Activated T-cell treated with anti-CD3 and anti-CD28 coated beads, Interleukin-2, amount 50 U/mL, for 4 hours (primary cell): ENCODE data around the gene RNMT. TPM values are rescaled to one million over a fixed set of nuclear protein-coding genes. Genes with fewer than 3 reads are reported as not detected.
"Not testable (repeated sequence)": the region's sequence is repeated elsewhere in the genome, so short reads cannot be mapped to it uniquely, and the experiment has no call there.

Experiments
- ATAC-seq, 2 donors: fragments of 200-7000 bp; cut with Tn5 transposase; one replicate each; pipeline ENCODE4 v1.10.0; 2021
- DNase-seq: peaks from one replicate; pipeline ENCODE4 v3.0.0-alpha.2; 2020
- H3K27me3 Mint-ChIP-seq: one replicate; pipeline ENCODE4 v1.8.0; 2021; ENCODE audit warnings: low read depth, mixed read lengths
- H3K36me3 Mint-ChIP-seq: one replicate; pipeline ENCODE4 v1.8.0; 2022; ENCODE audit warnings: mixed read lengths; ENCODE audit not compliant: insufficient read depth
- H3K4me1 Mint-ChIP-seq: one replicate; pipeline ENCODE4 v1.8.0; 2021; ENCODE audit warnings: low read depth, mixed read lengths
- H3K4me3 Mint-ChIP-seq: one replicate; pipeline ENCODE4 v1.8.0; 2021; ENCODE audit warnings: mild to moderate bottlenecking, moderate library complexity, mixed read lengths
- H3K9me3 Mint-ChIP-seq: one replicate; pipeline ENCODE4 v1.8.0; 2021; ENCODE audit warnings: mixed read lengths
- total RNA-seq, 3 donors: library from RNA; stranded (reverse); gene quantifications; one replicate each; pipeline ENCODE4 v1.2.1, GENCODE V29; 2021

RNMT gene
- total RNA-seq, 3 donors from 2014 or later, result 58.6 to 68.2 (median 58.8) TPM

GRCh38 chr18:13715330-13715729, 11.1 kb upstream of the RNMT start:
- peaks cover 19% of the 10 kb centered on the region for H3K4me1 Mint-ChIP-seq
- no peak overlapping the region for H3K4me3 Mint-ChIP-seq
- H3K36me3 Mint-ChIP-seq, result peaks cover 15% of the 10 kb centered on the region
- peaks cover 4% of the 10 kb centered on the region for H3K9me3 Mint-ChIP-seq
- ATAC-seq, result no peak
- H3K27me3 Mint-ChIP-seq, result no peaks in the 10 kb centered on the region
- DNase-seq, result no peak

- peaks cover 11% of the 10 kb centered on the region for H3K36me3 Mint-ChIP-seq
- no peak overlapping the region for H3K4me3 Mint-ChIP-seq
- no peak for DNase-seq
- no peaks in the 10 kb centered on the region for H3K9me3 Mint-ChIP-seq
- no peaks in the 10 kb centered on the region for H3K27me3 Mint-ChIP-seq
- no peak for ATAC-seq
- peaks cover 13% of the 10 kb centered on the region for H3K4me1 Mint-ChIP-seq
These were observed 9.6 kb upstream of the RNMT start for GRCh38 chr18:13716916-13717315.

- ATAC-seq (no peak), DNase-seq (no peak)
- no peak overlapping the region for H3K4me3 Mint-ChIP-seq
- H3K27me3 Mint-ChIP-seq, result no peaks in the 10 kb centered on the region
- no peaks in the 10 kb centered on the region for H3K9me3 Mint-ChIP-seq
- H3K36me3 Mint-ChIP-seq, result peaks cover 11% of the 10 kb centered on the region
- H3K4me1 Mint-ChIP-seq, result peaks cover 14% of the 10 kb centered on the region
These were observed 6.3 kb upstream of the RNMT start for GRCh38 chr18:13720123-13720522.

- H3K27me3 Mint-ChIP-seq, result no peaks in the 10 kb centered on the region
- peaks cover 20% of the 10 kb centered on the region for H3K4me1 Mint-ChIP-seq
- H3K9me3 Mint-ChIP-seq, result no peaks in the 10 kb centered on the region
- H3K36me3 Mint-ChIP-seq, result peaks cover 11% of the 10 kb centered on the region
- H3K4me3 Mint-ChIP-seq, result no peak overlapping the region
- DNase-seq, result no peak
- ATAC-seq, result no peak
These were observed 5.6 kb upstream of the RNMT start for GRCh38 chr18:13720847-13721246.

GRCh38 chr18:13725566-13726231, 774 bp upstream of the RNMT start:
- peak overlapping the region; percentile 92 for H3K4me3 Mint-ChIP-seq
- no peaks in the 10 kb centered on the region for H3K27me3 Mint-ChIP-seq
- ATAC-seq, result no peak
- H3K9me3 Mint-ChIP-seq, result no peaks in the 10 kb centered on the region
- H3K4me1 Mint-ChIP-seq, result peaks cover 47% of the 10 kb centered on the region
- DNase-seq, result peak; percentile 9
- peaks cover 6% of the 10 kb centered on the region for H3K36me3 Mint-ChIP-seq

- peak overlapping the region; percentile 92 for H3K4me3 Mint-ChIP-seq
- H3K36me3 Mint-ChIP-seq, result peaks cover 6% of the 10 kb centered on the region
- H3K4me1 Mint-ChIP-seq, result peaks cover 55% of the 10 kb centered on the region
- H3K27me3 Mint-ChIP-seq, result no peaks in the 10 kb centered on the region
- H3K9me3 Mint-ChIP-seq, result no peaks in the 10 kb centered on the region
- DNase-seq, result peak; percentile 9
- peak; percentile 31 to 32 for ATAC-seq
These were observed 479 bp downstream of the RNMT start for GRCh38 chr18:13726972-13727331.

DNA sequence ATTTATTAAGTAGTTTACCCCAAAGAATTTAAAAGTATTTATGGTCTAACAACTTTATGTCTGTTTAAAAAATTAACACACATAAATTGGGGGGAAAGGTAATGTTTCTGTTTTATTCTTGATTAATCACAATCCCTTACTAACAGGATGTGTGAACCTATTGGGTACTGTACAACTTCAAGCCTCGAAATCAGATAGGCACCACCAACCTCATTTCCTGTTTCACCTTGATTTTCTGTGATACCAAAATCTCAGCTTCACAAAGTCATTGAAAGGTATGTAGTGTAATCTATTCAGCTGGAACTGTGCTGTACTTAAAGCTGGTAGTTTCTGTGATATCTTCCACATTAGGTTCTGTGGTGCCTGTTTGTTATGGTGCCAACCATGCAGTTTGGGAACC, 4.0 kb downstream of the RNMT start:
- H3K4me1 Mint-ChIP-seq, result peaks cover 43% of the 10 kb centered on the region

GRCh38 chr18:13735681-13736080, 9.2 kb downstream of the RNMT start:
- DNase-seq (no peak), ATAC-seq (no peak)
- Mint-ChIP-seq H3K9me3 (peaks cover 3% of the 10 kb centered on the region), H3K4me1 (peaks cover 10% of the 10 kb centered on the region), H3K36me3 (peaks cover 46% of the 10 kb centered on the region), H3K27me3 (no peaks in the 10 kb centered on the region), H3K4me3 (no peak overlapping the region)

More for the DNA sequence above, 4.0 kb downstream of the RNMT start:
- Mint-ChIP-seq H3K4me3 (no peak overlapping the region), H3K36me3 (peaks cover 17% of the 10 kb centered on the region), H3K9me3 (peaks cover 3% of the 10 kb centered on the region), H3K27me3 (no peaks in the 10 kb centered on the region)
- ATAC-seq, result no peak
- DNase-seq, result no peak

DNA sequence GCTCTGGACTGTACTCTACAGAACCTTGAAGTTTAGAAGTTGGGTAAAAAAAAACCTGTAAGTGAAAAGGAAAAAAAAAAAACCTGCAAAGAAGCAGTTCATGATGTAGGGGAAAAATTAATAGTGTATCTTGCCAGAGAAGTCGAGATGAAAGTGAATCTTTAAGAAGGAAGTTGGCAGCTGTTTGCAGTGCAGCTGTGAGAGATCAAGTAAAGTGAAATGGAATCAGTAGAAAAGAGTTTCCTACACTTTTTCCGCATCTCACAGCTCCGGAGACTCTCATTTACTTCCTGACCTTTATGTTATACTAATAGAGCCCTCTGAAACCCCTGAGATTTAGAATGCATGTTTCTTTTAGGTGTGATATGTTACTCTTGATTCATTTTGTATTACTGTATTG, 19.2 kb downstream of the RNMT start:
- H3K9me3 Mint-ChIP-seq, result no peaks in the 10 kb centered on the region

GRCh38 chr18:13746633-13747032, 20.2 kb downstream of the RNMT start:
- H3K27me3 Mint-ChIP-seq, result no peaks in the 10 kb centered on the region
- no peak for DNase-seq
- ATAC-seq, result no peak
- peaks cover 2% of the 10 kb centered on the region for H3K4me1 Mint-ChIP-seq
- H3K36me3 Mint-ChIP-seq, result peaks cover 71% of the 10 kb centered on the region
- no peak overlapping the region for H3K4me3 Mint-ChIP-seq
- no peaks in the 10 kb centered on the region for H3K9me3 Mint-ChIP-seq

More for the DNA sequence above, 19.2 kb downstream of the RNMT start:
- no peaks in the 10 kb centered on the region for H3K27me3 Mint-ChIP-seq
- no peak overlapping the region for H3K4me3 Mint-ChIP-seq
- H3K36me3 Mint-ChIP-seq, result peaks cover 67% of the 10 kb centered on the region
- DNase-seq, result no peak
- ATAC-seq, result no peak
- peaks cover 2% of the 10 kb centered on the region for H3K4me1 Mint-ChIP-seq

GRCh38 chr18:13751599-13751998, 25.1 kb downstream of the RNMT start:
- peaks cover 80% of the 10 kb centered on the region for H3K36me3 Mint-ChIP-seq
- not testable (repeated sequence) for H3K27me3 Mint-ChIP-seq, H3K4me1 Mint-ChIP-seq, H3K9me3 Mint-ChIP-seq, DNase-seq, ATAC-seq, H3K4me3 Mint-ChIP-seq

DNA sequence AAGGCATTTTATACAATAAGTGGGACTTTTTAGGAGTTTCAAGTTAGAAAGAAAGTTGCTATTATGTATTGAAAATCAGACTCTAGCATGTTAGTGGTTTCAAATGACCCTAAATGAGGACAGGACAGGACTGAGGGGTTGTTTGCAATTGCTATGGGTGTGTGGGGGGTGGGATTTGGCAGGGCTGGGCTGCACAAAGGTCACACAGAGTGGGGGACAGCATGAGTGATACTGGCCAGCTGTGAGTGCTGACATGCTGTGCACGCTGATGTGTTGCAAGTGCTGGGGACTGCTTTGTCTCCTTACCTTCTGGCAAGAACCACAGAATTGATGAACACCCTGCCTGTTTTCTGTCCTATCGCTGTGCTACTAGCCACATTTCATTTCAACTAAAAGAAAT, 29.8 kb downstream of the RNMT start:
- H3K27me3 Mint-ChIP-seq, result no peaks in the 10 kb centered on the region
- H3K9me3 Mint-ChIP-seq, result no peaks in the 10 kb centered on the region
- no peaks in the 10 kb centered on the region for H3K4me1 Mint-ChIP-seq
- ATAC-seq (no peak), DNase-seq (no peak)
- peaks cover 70% of the 10 kb centered on the region for H3K36me3 Mint-ChIP-seq
- no peak overlapping the region for H3K4me3 Mint-ChIP-seq

DNA sequence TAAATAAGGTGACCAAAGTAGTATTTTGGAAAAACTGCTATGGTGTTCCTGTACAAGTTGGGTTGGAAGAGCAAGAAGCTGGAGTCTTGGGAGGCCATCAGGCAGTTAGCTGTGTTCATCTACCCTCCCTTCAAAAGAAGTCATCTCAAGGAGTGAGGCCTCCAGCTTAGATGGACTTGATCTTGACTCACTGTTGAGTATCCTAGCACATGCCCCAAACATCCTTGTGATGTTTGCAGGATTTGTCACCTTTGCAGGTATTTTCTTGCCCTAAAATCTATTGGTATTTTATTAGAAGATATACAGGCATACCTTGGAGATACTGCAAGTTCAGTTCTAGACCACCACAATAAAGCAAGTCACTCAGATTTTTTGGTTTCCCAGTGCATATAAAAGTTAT, 30.2 kb downstream of the RNMT start:
- no peaks in the 10 kb centered on the region for H3K27me3 Mint-ChIP-seq
- DNase-seq, result no peak
- peaks cover 68% of the 10 kb centered on the region for H3K36me3 Mint-ChIP-seq
- no peaks in the 10 kb centered on the region for H3K9me3 Mint-ChIP-seq
- ATAC-seq, result no peak
- no peaks in the 10 kb centered on the region for H3K4me1 Mint-ChIP-seq
- no peak overlapping the region for H3K4me3 Mint-ChIP-seq

DNA sequence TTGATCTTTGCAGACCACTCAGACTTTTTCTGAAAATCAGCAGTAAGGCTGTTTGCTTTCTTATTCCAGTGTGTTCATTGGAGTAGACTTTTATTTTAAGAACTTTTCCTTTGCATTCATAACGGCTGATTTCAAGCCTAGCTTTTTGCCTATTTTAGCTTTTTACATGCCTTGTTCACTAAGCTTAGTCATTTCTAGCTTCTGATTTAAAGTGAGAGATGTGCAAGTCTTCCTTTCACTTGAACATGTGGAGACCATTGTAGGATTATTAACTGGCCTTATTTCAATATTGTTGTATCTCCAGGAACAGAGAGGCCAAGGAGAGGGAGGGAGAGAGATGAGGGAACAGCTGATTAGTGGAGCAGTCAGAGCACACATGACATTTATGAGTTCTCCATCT, 32.1 kb downstream of the RNMT start:
- DNase-seq, result no peak
- Mint-ChIP-seq H3K4me1 (no peaks in the 10 kb centered on the region), H3K36me3 (peaks cover 78% of the 10 kb centered on the region), H3K4me3 (no peak overlapping the region), H3K27me3 (no peaks in the 10 kb centered on the region), H3K9me3 (peaks cover 10% of the 10 kb centered on the region)
- no peak for ATAC-seq

DNA sequence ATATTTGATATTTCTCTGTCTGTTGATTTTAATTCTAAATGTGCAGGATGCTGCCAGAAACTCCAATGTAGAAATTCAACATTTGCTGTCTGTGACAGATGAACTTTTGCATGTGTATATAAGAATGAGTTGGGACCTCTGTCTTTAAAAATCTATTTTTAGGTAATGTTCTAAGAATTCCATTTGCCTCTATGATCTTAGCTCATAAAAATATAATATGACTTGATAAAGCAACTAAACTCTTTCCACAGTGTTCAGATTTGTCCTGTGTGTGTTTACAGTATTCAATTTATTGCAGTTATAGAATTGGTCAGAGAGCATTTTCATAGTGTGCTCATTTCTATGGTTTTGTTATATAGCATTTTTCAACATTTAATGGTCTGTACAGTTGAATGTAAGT, 33.6 kb downstream of the RNMT start:
- Mint-ChIP-seq H3K27me3 (no peaks in the 10 kb centered on the region), H3K4me1 (no peaks in the 10 kb centered on the region), H3K36me3 (peaks cover 80% of the 10 kb centered on the region), H3K9me3 (peaks cover 22% of the 10 kb centered on the region), H3K4me3 (no peak overlapping the region)
- DNase-seq (no peak), ATAC-seq (no peak)
